T-cell (primary cell): Measurements from ENCODE around the gene BAG5. TPM values are rescaled to one million over a fixed set of nuclear protein-coding genes. Genes with fewer than 3 reads are reported as not detected.
"Not testable (repeated sequence)": the region's sequence is repeated elsewhere in the genome, so short reads cannot be mapped to it uniquely, and the experiment has no call there.

Experiments
- ATAC-seq, 4 experiments: fragments of 200-7000 bp in 3 of 4; fragments of 150-1000 bp in 1 of 4; cut with Tn5 transposase; replicated peaks in 1 of 4; 1 replicate in 3 of 4; 2 replicates in 1 of 4; pipeline ENCODE4 v1.10.0; 2021; ENCODE audit warnings: moderate library complexity in 3 of 4, mild to moderate bottlenecking in 2 of 4, moderate number of reproducible peaks in 1 of 4
- CTCF ChIA-PET, 2 donors: fragments of 300-600 bp; sonication (Branson Sonifier 250); formaldehyde crosslinking; loops; one replicate each; lab custom pipeline; 2022; ENCODE audit warnings: antibody characterized with exemption in 2 of 2; lab: Charles Lee
- POLR2A ChIA-PET, 2 donors: fragments of 300-600 bp; sonication (Branson Sonifier 250); formaldehyde crosslinking; loops; one replicate each; lab custom pipeline; 2022; ENCODE audit warnings: antibody characterized with exemption in 2 of 2; lab: Charles Lee
- DNase-seq, 35 experiments: peaks; one replicate each; pipeline versions ENCODE4 v3.0.0 to v3.0.0-alpha.2; 2013 to 2023
- H3K27ac ChIP-seq: one replicate; pipeline ENCODE4 v1.5.1; 2013; ENCODE audit warnings: low read length
- H3K27me3 ChIP-seq, 2 experiments: replicated peaks in 1 of 2; 1 replicate in 1 of 2; 2 replicates in 1 of 2; pipeline versions ENCODE4 v1.6.1 to v1.7.0; 2013; ENCODE audit warnings: low read length in 1 of 2, mixed read lengths in 1 of 2; ENCODE audit not compliant: control insufficient read depth in 2 of 2, insufficient read depth in 2 of 2; ENCODE audit errors: extremely low read depth in 1 of 2
- H3K36me3 ChIP-seq, 2 donors: 1 replicate in 1 of 2; 2 replicates in 1 of 2; pipeline versions ENCODE4 v1.6.1 to v1.7.0; 2013; ENCODE audit warnings: low read length in 1 of 2; ENCODE audit not compliant: control insufficient read depth in 2 of 2, insufficient read depth in 1 of 2; ENCODE audit errors: extremely low read depth in 1 of 2
- H3K4me1 ChIP-seq, 2 experiments: 1 replicate in 1 of 2; 2 replicates in 1 of 2; pipeline versions ENCODE4 v1.6.1 to v1.7.0; 2013; ENCODE audit warnings: low read length in 2 of 2, mixed read lengths in 1 of 2; ENCODE audit not compliant: insufficient read depth in 2 of 2, control insufficient read depth in 1 of 2; ENCODE audit errors: extremely low read depth in 1 of 2
- H3K4me3 ChIP-seq, 2 donors: 1 replicate in 1 of 2; 2 replicates in 1 of 2; pipeline versions ENCODE4 v1.5.1 to v1.7.0; 2013; ENCODE audit warnings: mild to moderate bottlenecking in 2 of 2, low read length in 1 of 2, moderate library complexity in 1 of 2; ENCODE audit not compliant: control insufficient read depth in 1 of 2; ENCODE audit errors: extremely low read depth in 1 of 2
- H3K9me3 ChIP-seq: 2 replicates; pipeline ENCODE4 v1.7.0; 2013
- H3K27ac Mint-ChIP-seq, 2 donors: one replicate each; pipeline ENCODE4 v1.8.0; 2020 to 2021; ENCODE audit warnings: mild to moderate bottlenecking in 2 of 2, mixed read lengths in 2 of 2
- H3K27me3 Mint-ChIP-seq, 2 donors: one replicate each; pipeline ENCODE4 v1.8.0; 2021 to 2022; ENCODE audit warnings: mixed read lengths in 2 of 2
- H3K36me3 Mint-ChIP-seq: one replicate; pipeline ENCODE4 v1.8.0; 2021; ENCODE audit warnings: mixed read lengths
- H3K4me1 Mint-ChIP-seq, 3 donors: one replicate each; pipeline ENCODE4 v1.8.0; 2020 to 2022; ENCODE audit warnings: mixed read lengths in 3 of 3, mild to moderate bottlenecking in 1 of 3
- H3K4me3 Mint-ChIP-seq, 3 donors: one replicate each; pipeline ENCODE4 v1.8.0; 2020 to 2022; ENCODE audit warnings: mild to moderate bottlenecking in 3 of 3, mixed read lengths in 3 of 3, moderate library complexity in 3 of 3
- H3K9me3 Mint-ChIP-seq, 3 donors: one replicate each; pipeline ENCODE4 v1.8.0; 2020 to 2022; ENCODE audit warnings: mixed read lengths in 3 of 3
- WGBS: methylation state at CpG from one replicate; pipeline ENCODE4 v1.1.5; 2013; ENCODE audit warnings: missing lambda C conversion rate; ENCODE audit not compliant: insufficient coverage; 5-methylcytosine and 5-hydroxymethylcytosine counted together
- total RNA-seq, 35 experiments: library from RNA in 6 of 35; stranded (reverse) in 6 of 35; fragments of 120-200 nt in 1 of 35; gene quantifications; one replicate each; pipeline versions ENCODE4 v1.2.1 to v1.2.4 and lab custom pipeline; 2013 to 2026

BAG5 gene, protein sequence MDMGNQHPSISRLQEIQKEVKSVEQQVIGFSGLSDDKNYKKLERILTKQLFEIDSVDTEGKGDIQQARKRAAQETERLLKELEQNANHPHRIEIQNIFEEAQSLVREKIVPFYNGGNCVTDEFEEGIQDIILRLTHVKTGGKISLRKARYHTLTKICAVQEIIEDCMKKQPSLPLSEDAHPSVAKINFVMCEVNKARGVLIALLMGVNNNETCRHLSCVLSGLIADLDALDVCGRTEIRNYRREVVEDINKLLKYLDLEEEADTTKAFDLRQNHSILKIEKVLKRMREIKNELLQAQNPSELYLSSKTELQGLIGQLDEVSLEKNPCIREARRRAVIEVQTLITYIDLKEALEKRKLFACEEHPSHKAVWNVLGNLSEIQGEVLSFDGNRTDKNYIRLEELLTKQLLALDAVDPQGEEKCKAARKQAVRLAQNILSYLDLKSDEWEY
- total RNA-seq (10 to 100 TPM; 28.2 to 36.3 (median 31.1) TPM), total RNA-seq (lab: John Stamatoyannopoulos, UW) (77.9 to 174 (median 108) reads per million in 29 experiments)
- 33.5 TPM for total RNA-seq (2013)

DNA sequence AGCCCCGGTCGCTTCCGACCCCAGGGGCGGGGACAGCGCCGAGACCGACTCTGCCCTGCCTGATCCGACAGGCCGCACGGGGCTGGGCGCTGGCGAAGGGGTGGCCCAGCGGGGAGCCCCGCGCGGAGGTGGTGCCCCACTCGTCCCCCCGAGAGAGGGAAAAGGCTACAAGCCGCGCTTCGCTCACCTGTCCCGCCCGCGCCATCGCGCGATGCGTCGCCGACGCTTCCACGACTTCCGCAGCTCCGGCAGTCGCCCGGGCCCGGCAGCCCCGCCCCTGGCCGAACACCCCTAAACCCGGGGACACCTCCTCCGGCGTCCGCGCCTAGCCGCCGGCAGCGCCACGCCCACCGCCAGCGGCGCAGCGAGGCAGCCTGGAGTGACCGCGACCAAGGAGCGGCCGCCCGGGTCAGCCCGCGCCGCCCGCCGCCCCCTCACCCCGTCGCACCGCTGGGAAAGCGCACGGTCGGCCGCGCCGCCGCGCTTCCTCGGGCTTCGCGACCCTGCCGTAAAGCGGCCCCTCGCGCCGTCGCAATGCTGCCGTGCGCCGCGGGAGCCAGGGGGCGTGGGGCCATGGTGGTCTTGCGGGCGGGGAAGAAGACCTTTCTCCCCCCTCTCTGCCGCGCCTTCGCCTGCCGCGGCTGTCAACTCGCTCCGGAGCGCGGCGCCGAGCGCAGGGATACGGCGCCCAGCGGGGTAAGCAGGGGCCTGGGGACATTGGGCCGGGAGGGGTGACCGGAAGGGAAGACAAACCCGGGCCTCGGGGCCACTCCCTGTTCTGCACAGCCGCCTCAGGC, at the start of gene BAG5, which contains the start of gene COA8:
Gene BAG5, minus strand, starts transcription at position 229 of the 797 bp plus-strand sequence. CDS start 1,493 bp downstream, outside the sequence.
Gene COA8, plus strand, starts transcription at position 532 of the 797 bp plus-strand sequence. Its CDS starts 42 bp downstream, at position 574.
- peaks cover 3 to 30% of the 10 kb centered on the region in 2 donors for H3K36me3 ChIP-seq
- H3K27me3 ChIP-seq: no peaks in the 10 kb centered on the region
- no peaks in the 10 kb centered on the region for H3K9me3 ChIP-seq
- H3K4me3 ChIP-seq: peak within 1 kb of the TSS; percentile 75 to 87
- Mint-ChIP-seq H3K4me1 (peaks cover 51 to 68% (median 62%) of the 10 kb centered on the region in 3 donors), H3K27ac (peak within 1 kb of the TSS; percentile 86 to 87), H3K36me3 (peaks cover 13% of the 10 kb centered on the region), H3K27me3 (no peaks in the 10 kb centered on the region), H3K9me3 (no peaks in the 10 kb centered on the region), H3K4me3 (peak within 1 kb of the TSS; percentile 92 to 98 (median 93))
- ChIA-PET POLR2A (interaction anchor here in 1 of 2 donors (0.5 kb wide), 1 partner anchor 409 kb away, joined by 6 read pairs; no protein-coding TSS in a partner anchor), CTCF (interaction anchor here in 1 of 2 donors (0.6 kb wide), 1 partner anchor 167 kb away, joined by 3 read pairs; no protein-coding TSS in a partner anchor)
- H3K4me1 ChIP-seq: peaks cover 19 to 52% of the 10 kb centered on the region in 2 experiments
- peak; percentile 76 to 92 (median 84) for DNase-seq
- under 1% methylated on average over 92 of the region's 109 CpGs for WGBS
- peak within 1 kb of the TSS; percentile 36 for H3K27ac ChIP-seq
- peak; percentile 89 to 93 (median 90) for ATAC-seq

- Histone ChIP-seq H3K9me3 (no peaks in the 10 kb centered on the region), H3K27me3 (peaks cover 3 to 30% of the 10 kb centered on the region in 2 experiments), H3K4me3 (no peak overlapping the region), H3K27ac (no peak overlapping the region), H3K4me1 (peaks cover 13 to 22% of the 10 kb centered on the region in 2 experiments), H3K36me3 (no peaks in the 10 kb centered on the region)
- ChIA-PET CTCF (interaction anchor here (0.6 to 0.7 kb wide), 2 partner anchors 95 to 293 kb away, joined by 3 to 7 read pairs; no protein-coding TSS in a partner anchor), POLR2A (no interaction called here)
- Mint-ChIP-seq H3K9me3 (peaks cover 3 to 7% (median 3%) of the 10 kb centered on the region in 3 donors), H3K27me3 (peaks cover 4 to 11% of the 10 kb centered on the region in 2 donors), H3K4me1 (peaks cover 18 to 19% (median 18%) of the 10 kb centered on the region in 3 donors), H3K4me3 (no peak overlapping the region), H3K27ac (no peak overlapping the region), H3K36me3 (peaks cover 7% of the 10 kb centered on the region)
- WGBS: 100% methylated on average over 1 of the region's 2 CpGs
- ATAC-seq (no peak), DNase-seq (no peak)
Measured at GRCh38 chr14:103611215-103611614, 48.8 kb upstream of the BAG5 start.

- no CpG with 5 or more reads among the region's 4 CpGs for WGBS
- POLR2A ChIA-PET, ATAC-seq, H3K27ac Mint-ChIP-seq, H3K9me3 ChIP-seq, H3K36me3 Mint-ChIP-seq, H3K4me3 ChIP-seq, H3K27ac ChIP-seq, H3K36me3 ChIP-seq, DNase-seq, H3K9me3 Mint-ChIP-seq: not testable (repeated sequence)
- peaks cover 3 to 30% of the 10 kb centered on the region in 2 experiments for H3K27me3 ChIP-seq
- H3K4me1 ChIP-seq: peaks cover 13 to 22% of the 10 kb centered on the region in 2 experiments
- CTCF ChIA-PET: interaction anchor here in 1 of 2 donors (0.7 kb wide), 1 partner anchor 60 kb away, joined by 3 read pairs; no protein-coding TSS in a partner anchor
- Mint-ChIP-seq H3K4me3 (peak overlapping the region in 1 of 3 donors; percentile 21), H3K27me3 (peaks cover 4 to 11% of the 10 kb centered on the region in 2 donors), H3K4me1 (peaks cover 18 to 19% (median 18%) of the 10 kb centered on the region in 3 donors)
Measured at GRCh38 chr14:103609081-103609480, 46.6 kb upstream of the BAG5 start.

DNA sequence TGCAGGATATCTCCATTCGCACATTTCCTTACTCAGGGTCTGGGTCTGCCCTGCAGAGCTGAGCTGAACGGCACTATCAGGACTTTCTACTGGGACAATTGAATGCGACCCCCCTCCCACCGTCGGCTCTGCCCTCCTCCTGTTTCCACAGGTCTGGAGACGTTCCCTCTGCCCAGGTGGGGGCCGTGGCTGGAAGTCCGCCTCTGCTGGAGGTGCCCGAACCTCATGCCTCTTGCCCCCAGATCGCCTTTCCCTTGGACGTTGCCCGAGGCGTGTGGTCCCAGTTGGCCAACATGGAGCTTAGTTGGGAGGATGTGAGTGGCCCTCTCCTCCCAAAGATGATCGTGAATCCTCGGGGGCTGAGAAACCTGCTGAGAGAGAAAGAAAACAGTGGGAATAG, 45.4 kb upstream of the BAG5 start:
- peak; percentile 13 to 29 (median 19) for ATAC-seq
- POLR2A ChIA-PET: interaction anchor here in 1 of 2 donors (0.6 kb wide), 1 partner anchor 148 kb away, joined by 7 read pairs; no protein-coding TSS in a partner anchor

DNA sequence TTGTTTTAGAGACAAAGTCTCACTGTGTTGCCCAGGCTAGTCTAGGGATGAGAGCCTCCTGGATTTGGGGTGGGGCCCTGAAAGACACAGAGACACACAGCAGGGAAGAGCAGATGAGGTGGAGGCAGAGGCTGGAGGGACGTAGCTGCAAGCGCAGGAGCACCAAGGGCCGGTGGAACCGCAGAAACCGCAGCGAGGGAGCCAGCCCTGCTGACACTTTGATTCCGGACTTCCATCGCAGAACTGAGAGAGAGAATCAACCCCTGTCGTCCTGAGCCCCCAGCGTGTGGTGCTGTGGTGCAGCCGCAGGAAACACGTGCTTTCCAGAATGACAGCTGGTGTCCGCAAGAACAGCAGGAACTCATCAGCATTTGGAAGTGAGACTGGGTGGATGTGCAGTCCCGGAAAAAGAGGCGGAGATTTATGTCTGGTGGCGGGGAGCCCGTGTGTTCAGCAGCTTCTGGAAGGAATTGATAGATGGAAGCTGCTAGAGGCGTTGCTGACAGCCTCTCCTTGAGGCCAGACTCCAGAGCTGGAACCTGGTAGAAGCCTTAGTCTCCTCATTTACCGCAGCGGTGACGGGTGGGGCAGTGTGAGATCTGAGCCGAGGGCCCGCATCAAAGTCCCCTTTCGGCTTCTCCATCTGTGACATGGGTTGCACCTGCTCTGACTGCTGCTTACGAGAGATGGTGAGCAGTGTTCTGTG, 44.7 kb upstream of the BAG5 start:
- Histone ChIP-seq H3K4me3 (peak overlapping the region; percentile 23 to 67), H3K36me3 (no peaks in the 10 kb centered on the region), H3K27ac (no peak overlapping the region), H3K9me3 (no peaks in the 10 kb centered on the region), H3K4me1 (peaks cover 13 to 22% of the 10 kb centered on the region in 2 experiments), H3K27me3 (peaks cover 3 to 29% of the 10 kb centered on the region in 2 experiments)
- Mint-ChIP-seq H3K9me3 (peaks cover 3 to 7% (median 3%) of the 10 kb centered on the region in 3 donors), H3K4me3 (peak overlapping the region; percentile 77 to 83 (median 78)), H3K36me3 (peaks cover 7% of the 10 kb centered on the region), H3K27ac (peak overlapping the region; percentile 7 to 73), H3K4me1 (peaks cover 18 to 19% (median 18%) of the 10 kb centered on the region in 3 donors), H3K27me3 (peaks cover 4 to 11% of the 10 kb centered on the region in 2 donors)
- 0% methylated on average over 21 of the region's 25 CpGs for WGBS
- POLR2A ChIA-PET: interaction anchor here (0.6 kb wide), 2 partner anchors 147 to 1740 kb away, joined by 4 to 7 read pairs; no protein-coding TSS in a partner anchor
- CTCF ChIA-PET: no interaction called here
- peak; percentile 82 to 91 (median 84) for ATAC-seq
- peak in 34 of 35 experiments; percentile 12 to 73 (median 38) for DNase-seq

More for the DNA sequence above, 45.4 kb upstream of the BAG5 start:
- Mint-ChIP-seq H3K4me3 (peak overlapping the region; percentile 77 to 83 (median 78)), H3K27ac (no peak overlapping the region), H3K27me3 (peaks cover 4 to 11% of the 10 kb centered on the region in 2 donors), H3K9me3 (peaks cover 3 to 7% (median 3%) of the 10 kb centered on the region in 3 donors), H3K36me3 (peaks cover 7% of the 10 kb centered on the region), H3K4me1 (peaks cover 18 to 19% (median 18%) of the 10 kb centered on the region in 3 donors)
- Histone ChIP-seq H3K4me3 (peak overlapping the region; percentile 23 to 67), H3K27me3 (peaks cover 3 to 30% of the 10 kb centered on the region in 2 experiments), H3K36me3 (no peaks in the 10 kb centered on the region), H3K4me1 (peaks cover 13 to 22% of the 10 kb centered on the region in 2 experiments), H3K27ac (no peak overlapping the region), H3K9me3 (no peaks in the 10 kb centered on the region)
- CTCF ChIA-PET: no interaction called here
- WGBS: 23% methylated on average over 9 of the region's 15 CpGs
- no peak for DNase-seq
